K562 (cell line): ENCODE results near the gene PIGB.

Source experiments
- ADNP ChIP-seq: fragments of 200-800 bp; sonication (Bioruptor generic); IDR thresholded peaks from 2 replicates; pipeline ENCODE4 v1.6.1; 2016; ENCODE audit warnings: missing genetic modification characterization, missing compliant biosample characterization
- EGR1 ChIP-seq: fragments of 450-650 bp; conservative IDR thresholded peaks from 2 replicates; pipeline ENCODE4 v1.6.1; 2017; ENCODE audit warnings: mild to moderate bottlenecking
- FOXA3 ChIP-seq, 2 experiments: fragments of 450-650 bp in 1 of 2; sonication (generic) in 1 of 2; formaldehyde crosslinking; IDR thresholded peaks in 1 of 2; conservative IDR thresholded peaks in 1 of 2; 2 replicates each; pipeline versions ENCODE4 v1.4.0 to v1.8.0; 2020 to 2022; ENCODE audit warnings: mild to moderate bottlenecking in 2 of 2, missing genetic modification reagents in 1 of 2
- MAFK ChIP-seq: IDR thresholded peaks from 2 replicates; pipeline ENCODE4 v1.6.1; 2011; ENCODE audit warnings: low read length, improper control_type of control experiment
- NFRKB ChIP-seq: fragments of 450-650 bp; IDR thresholded peaks from 2 replicates; pipeline ENCODE4 v1.6.1; 2016; ENCODE audit warnings: low read depth
- SMARCB1 ChIP-seq: IDR thresholded peaks from 2 replicates; pipeline ENCODE4 v1.6.1; 2011; ENCODE audit warnings: improper control_type of control experiment, low read depth; ENCODE audit not compliant: insufficient read length
- TCF7 ChIP-seq: sonication (generic); IDR thresholded peaks from 2 replicates; pipeline ENCODE4 v1.6.1; 2016; ENCODE audit warnings: antibody characterized with exemption, borderline replicate concordance
- TRIM24 ChIP-seq, 2 experiments: fragments of 450-650 bp; IDR thresholded peaks; 2 replicates each; pipeline ENCODE4 v1.6.1; 2016
- TF ChIP-seq, protein P1 (sequence below): sonication (generic); formaldehyde crosslinking; IDR thresholded peaks from 2 replicates; pipeline ENCODE4 v1.5.0; 2020; ENCODE audit warnings: missing genetic modification reagents
- TF ChIP-seq, protein P2 (sequence below): fragments of 250-450 bp; sonication (Bioruptor Pico); IDR thresholded peaks from 2 replicates; pipeline ENCODE4 v1.4.0; 2020

DNA sequence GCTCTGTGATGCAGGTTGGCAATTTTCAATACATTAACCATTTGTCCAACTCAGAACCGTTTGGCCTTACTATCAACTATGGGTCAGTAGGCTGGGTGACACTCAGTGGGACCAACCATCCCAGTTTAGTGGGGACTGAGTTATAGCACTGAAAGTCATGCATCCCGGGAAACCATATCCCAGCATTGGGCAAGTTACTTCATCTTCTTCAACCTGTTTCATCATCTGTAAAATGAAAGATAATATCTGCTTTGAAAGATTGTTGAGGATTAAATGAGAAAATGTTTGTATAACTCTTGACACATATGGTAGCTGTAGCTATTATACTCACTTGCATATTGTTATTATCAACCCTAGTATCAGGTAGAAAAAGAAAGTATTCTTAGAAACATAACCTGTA is 41.3 kb upstream of the PIGB start:
- TF ChIP-seq FOXA3 (CRISPR knock-in tag; conservative IDR thresholded peaks at IDR 0.05 in 1 of 2, IDR thresholded peaks at IDR 0.05 in 1 of 2) = no peak
- no peak for TF ChIP-seq SMARCB1
- TF ChIP-seq, protein P1, sequence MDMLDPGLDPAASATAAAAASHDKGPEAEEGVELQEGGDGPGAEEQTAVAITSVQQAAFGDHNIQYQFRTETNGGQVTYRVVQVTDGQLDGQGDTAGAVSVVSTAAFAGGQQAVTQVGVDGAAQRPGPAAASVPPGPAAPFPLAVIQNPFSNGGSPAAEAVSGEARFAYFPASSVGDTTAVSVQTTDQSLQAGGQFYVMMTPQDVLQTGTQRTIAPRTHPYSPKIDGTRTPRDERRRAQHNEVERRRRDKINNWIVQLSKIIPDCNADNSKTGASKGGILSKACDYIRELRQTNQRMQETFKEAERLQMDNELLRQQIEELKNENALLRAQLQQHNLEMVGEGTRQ = no peak
- no peak for TF ChIP-seq TCF7
- no peak for TF ChIP-seq ADNP (tag)
- no peak for TF ChIP-seq TRIM24 (IDR thresholded peaks at IDR 0.05)
- no peak for TF ChIP-seq MAFK
- TF ChIP-seq EGR1 = no peak
- no peak for TF ChIP-seq NFRKB
- TF ChIP-seq, protein P2, sequence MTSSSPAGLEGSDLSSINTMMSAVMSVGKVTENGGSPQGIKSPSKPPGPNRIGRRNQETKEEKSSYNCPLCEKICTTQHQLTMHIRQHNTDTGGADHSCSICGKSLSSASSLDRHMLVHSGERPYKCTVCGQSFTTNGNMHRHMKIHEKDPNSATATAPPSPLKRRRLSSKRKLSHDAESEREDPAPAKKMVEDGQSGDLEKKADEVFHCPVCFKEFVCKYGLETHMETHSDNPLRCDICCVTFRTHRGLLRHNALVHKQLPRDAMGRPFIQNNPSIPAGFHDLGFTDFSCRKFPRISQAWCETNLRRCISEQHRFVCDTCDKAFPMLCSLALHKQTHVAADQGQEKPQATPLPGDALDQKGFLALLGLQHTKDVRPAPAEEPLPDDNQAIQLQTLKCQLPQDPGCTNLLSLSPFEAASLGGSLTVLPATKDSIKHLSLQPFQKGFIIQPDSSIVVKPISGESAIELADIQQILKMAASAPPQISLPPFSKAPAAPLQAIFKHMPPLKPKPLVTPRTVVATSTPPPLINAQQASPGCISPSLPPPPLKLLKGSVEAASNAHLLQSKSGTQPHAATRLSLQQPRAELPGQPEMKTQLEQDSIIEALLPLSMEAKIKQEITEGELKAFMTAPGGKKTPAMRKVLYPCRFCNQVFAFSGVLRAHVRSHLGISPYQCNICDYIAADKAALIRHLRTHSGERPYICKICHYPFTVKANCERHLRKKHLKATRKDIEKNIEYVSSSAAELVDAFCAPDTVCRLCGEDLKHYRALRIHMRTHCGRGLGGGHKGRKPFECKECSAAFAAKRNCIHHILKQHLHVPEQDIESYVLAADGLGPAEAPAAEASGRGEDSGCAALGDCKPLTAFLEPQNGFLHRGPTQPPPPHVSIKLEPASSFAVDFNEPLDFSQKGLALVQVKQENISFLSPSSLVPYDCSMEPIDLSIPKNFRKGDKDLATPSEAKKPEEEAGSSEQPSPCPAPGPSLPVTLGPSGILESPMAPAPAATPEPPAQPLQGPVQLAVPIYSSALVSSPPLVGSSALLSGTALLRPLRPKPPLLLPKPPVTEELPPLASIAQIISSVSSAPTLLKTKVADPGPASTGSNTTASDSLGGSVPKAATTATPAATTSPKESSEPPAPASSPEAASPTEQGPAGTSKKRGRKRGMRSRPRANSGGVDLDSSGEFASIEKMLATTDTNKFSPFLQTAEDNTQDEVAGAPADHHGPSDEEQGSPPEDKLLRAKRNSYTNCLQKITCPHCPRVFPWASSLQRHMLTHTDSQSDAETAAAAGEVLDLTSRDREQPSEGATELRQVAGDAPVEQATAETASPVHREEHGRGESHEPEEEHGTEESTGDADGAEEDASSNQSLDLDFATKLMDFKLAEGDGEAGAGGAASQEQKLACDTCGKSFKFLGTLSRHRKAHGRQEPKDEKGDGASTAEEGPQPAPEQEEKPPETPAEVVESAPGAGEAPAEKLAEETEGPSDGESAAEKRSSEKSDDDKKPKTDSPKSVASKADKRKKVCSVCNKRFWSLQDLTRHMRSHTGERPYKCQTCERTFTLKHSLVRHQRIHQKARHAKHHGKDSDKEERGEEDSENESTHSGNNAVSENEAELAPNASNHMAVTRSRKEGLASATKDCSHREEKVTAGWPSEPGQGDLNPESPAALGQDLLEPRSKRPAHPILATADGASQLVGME (CRISPR knock-in tag) = no peak
